IMR-90 (cell line): ENCODE data around the gene ECSIT. TPM values are rescaled to one million over a fixed set of nuclear protein-coding genes. Genes with fewer than 3 reads are reported as not detected.

ENCODE experiments used
- ATAC-seq: fragments of 200-7000 bp; cut with Tn5 transposase; 2 replicates; pipeline ENCODE4 v1.9.1; 2020; ENCODE audit warnings: low read depth, mild to moderate bottlenecking, moderate library complexity
- BruUV-seq: library from RNA; stranded (reverse); fragments of 400-500 nt; replicated peaks from 2 replicates; lab custom pipeline; 2021; lab: Mats Ljungman, UMichigan
- CTCF ChIA-PET: fragments of 300-600 bp; formaldehyde crosslinking; extraction: SDS; loops from one replicate; lab custom pipeline; 2021; ENCODE audit warnings: antibody characterized with exemption; lab: Yijun Ruan, JAX
- POLR2A ChIA-PET: fragments of 300-600 bp; sonication (Branson Sonifier 250); formaldehyde crosslinking; loops from one replicate; lab custom pipeline; 2022; ENCODE audit warnings: antibody characterized with exemption; ENCODE audit not compliant: unreplicated experiment; lab: Charles Lee
- DNase-seq: peaks from one replicate; pipeline ENCODE4 v3.0.0; 2013
- H2AFZ ChIP-seq: replicated peaks from 2 replicates; pipeline ENCODE3; 2013; ENCODE audit warnings: low read length, mild to moderate bottlenecking; ENCODE audit not compliant: poor library complexity
- H2AK5ac ChIP-seq: 2 replicates; pipeline ENCODE4 v1.6.1; 2013; ENCODE audit warnings: low read depth, low read length, inconsistent platforms
- H2AK9ac ChIP-seq: replicated peaks from 2 replicates; pipeline ENCODE3; 2013; ENCODE audit warnings: mild to moderate bottlenecking, low read depth, low read length, moderate library complexity; ENCODE audit not compliant: poor library complexity
- H2BK120ac ChIP-seq: 2 replicates; pipeline ENCODE4 v1.6.1; 2013; ENCODE audit warnings: low read depth, low read length, inconsistent platforms
- H2BK15ac ChIP-seq: 3 replicates; pipeline ENCODE4 v1.6.1; 2013; ENCODE audit warnings: low read depth, low read length, inconsistent platforms
- H2BK20ac ChIP-seq: 2 replicates; pipeline ENCODE4 v1.6.1; 2013; ENCODE audit warnings: low read depth, mild to moderate bottlenecking, inconsistent platforms, low read length, moderate library complexity
- H2BK5ac ChIP-seq: 2 replicates; pipeline ENCODE4 v1.6.1; 2013; ENCODE audit warnings: mild to moderate bottlenecking, low read depth, low read length, inconsistent platforms; ENCODE audit not compliant: poor library complexity, severe bottlenecking
- H3K14ac ChIP-seq: replicated peaks from 2 replicates; pipeline ENCODE4 v1.6.1; 2013; ENCODE audit warnings: low read depth, low read length, inconsistent platforms
- H3K18ac ChIP-seq: 2 replicates; pipeline ENCODE4 v1.6.1; 2013; ENCODE audit warnings: low read depth, low read length, control low read depth
- H3K23ac ChIP-seq: 2 replicates; pipeline ENCODE4 v1.6.1; 2013; ENCODE audit warnings: low read depth, low read length, inconsistent platforms
- H3K27ac ChIP-seq: 2 replicates; pipeline ENCODE4 v1.5.1; 2013; ENCODE audit warnings: mild to moderate bottlenecking, control low read depth, low read length; ENCODE audit not compliant: insufficient read depth
- H3K27me3 ChIP-seq: 2 replicates; pipeline ENCODE4 v1.6.1; 2013; ENCODE audit warnings: low read length; ENCODE audit not compliant: control insufficient read depth, insufficient read depth
- H3K36me3 ChIP-seq: 2 replicates; pipeline ENCODE4 v1.6.1; 2013; ENCODE audit warnings: low read length, mixed read lengths; ENCODE audit not compliant: control insufficient read depth, insufficient read depth
- H3K4ac ChIP-seq: 2 replicates; pipeline ENCODE4 v1.6.1; 2013; ENCODE audit warnings: low read depth, low read length, inconsistent platforms
- H3K4me1 ChIP-seq: 2 replicates; pipeline ENCODE4 v1.6.1; 2013; ENCODE audit warnings: low read length, mixed read lengths; ENCODE audit not compliant: control insufficient read depth, insufficient read depth
- H3K4me2 ChIP-seq: 2 replicates; pipeline ENCODE4 v1.6.1; 2013; ENCODE audit warnings: low read depth, mild to moderate bottlenecking, control low read depth, low read length, moderate library complexity
- H3K4me3 ChIP-seq: 2 replicates; pipeline ENCODE4 v1.5.1; 2013; ENCODE audit warnings: low read depth, mild to moderate bottlenecking, control low read depth, low read length, moderate library complexity; ENCODE audit not compliant: insufficient read depth
- H3K56ac ChIP-seq: 2 replicates; pipeline ENCODE4 v1.6.1; 2013; ENCODE audit warnings: low read length, inconsistent platforms; ENCODE audit not compliant: insufficient read depth; ENCODE audit errors: extremely low read depth
- H3K79me1 ChIP-seq, 2 experiments: 2 replicates each; pipeline ENCODE4 v1.6.1; 2013; ENCODE audit warnings: low read length in 2 of 2, inconsistent platforms in 1 of 2, low read depth in 1 of 2
- H3K9ac ChIP-seq: 2 replicates; pipeline ENCODE4 v1.6.1; 2013; ENCODE audit warnings: low read depth, low read length, control low read depth
- H3K9me1 ChIP-seq: 2 replicates; pipeline ENCODE4 v1.6.1; 2013; ENCODE audit warnings: low read length, inconsistent platforms; ENCODE audit not compliant: insufficient read depth
- H3K9me3 ChIP-seq: 2 replicates; pipeline ENCODE4 v1.6.1; 2013; ENCODE audit warnings: low read length; ENCODE audit not compliant: control insufficient read depth, insufficient read depth
- H4K20me1 ChIP-seq: 2 replicates; pipeline ENCODE4 v1.6.1; 2013; ENCODE audit warnings: low read length, inconsistent platforms; ENCODE audit not compliant: insufficient read depth
- H4K5ac ChIP-seq: 2 replicates; pipeline ENCODE4 v1.6.1; 2013; ENCODE audit warnings: mild to moderate bottlenecking, low read depth, low read length, control low read depth
- H4K8ac ChIP-seq, 2 experiments: 2 replicates each; pipeline ENCODE4 v1.6.1; 2013; ENCODE audit warnings: low read depth in 2 of 2, low read length in 2 of 2, control low read depth in 1 of 2, inconsistent platforms in 1 of 2
- H4K91ac ChIP-seq: 2 replicates; pipeline ENCODE4 v1.6.1; 2013; ENCODE audit warnings: low read depth, low read length, inconsistent platforms; ENCODE audit not compliant: insufficient read depth
- BHLHE40 ChIP-seq: fragments of 150-350 bp; IDR thresholded peaks from 2 replicates; pipeline ENCODE4 v1.6.1; 2016; ENCODE audit warnings: mild to moderate bottlenecking, low read depth, low read length
- CHD1 ChIP-seq: IDR thresholded peaks from 2 replicates; pipeline ENCODE4 v1.6.1; 2012; ENCODE audit warnings: low read depth, low read length, improper control_type of control experiment
- MAFK ChIP-seq: IDR thresholded peaks from 2 replicates; pipeline ENCODE4 v1.6.1; 2012; ENCODE audit warnings: low read depth, low read length, improper control_type of control experiment
- MXI1 ChIP-seq: IDR thresholded peaks from 2 replicates; pipeline ENCODE4 v1.6.1; 2012; ENCODE audit warnings: low read depth, mild to moderate bottlenecking, low read length, moderate library complexity, borderline replicate concordance
- RAD21 ChIP-seq: IDR thresholded peaks from 2 replicates; pipeline ENCODE4 v1.6.1; 2012; ENCODE audit warnings: low read length, improper control_type of control experiment
- WGBS, 2 experiments: methylation state at CpG; one replicate each; pipeline versions ENCODE4 v1.1.5 to v1.1.7; 2013; ENCODE audit warnings: missing lambda C conversion rate in 2 of 2; ENCODE audit not compliant: insufficient read length in 1 of 2; ENCODE audit errors: extremely low coverage in 2 of 2; 5-methylcytosine and 5-hydroxymethylcytosine counted together
- dilution Hi-C: fragments of 300-500 bp; cut with HindIII; formaldehyde crosslinking; loops from one replicate; pipeline ENCODE4 v1.14.3; 2018; ENCODE audit warnings: low sequenced_read_pairs; ENCODE audit not compliant: unreplicated experiment
- in situ Hi-C: fragments of 300-500 bp; cut with MboI; formaldehyde crosslinking; loops from 3 replicates; pipeline ENCODE4 v1.14.3; 2019; ENCODE audit warnings: low sequenced_read_pairs, inconsistent platforms, mixed read lengths
- intact Hi-C: fragments of 100-400 bp; cut with micrococcal nuclease; formaldehyde crosslinking; loops from 2 replicates; pipeline ENCODE4 v1.10.0; 2022
- polyA plus RNA-seq, 3 experiments: library from polyadenylated mRNA; depleted of rRNA; stranded (reverse); fragments of >200 nt; gene quantifications; 2 replicates each; pipeline ENCODE4 v1.2.3, GENCODE V29; 2012; ENCODE audit warnings: low replicate concordance in 1 of 3
- total RNA-seq: library from RNA; depleted of rRNA; stranded (reverse); fragments of >200 nt; gene quantifications from 2 replicates; pipeline ENCODE4 v1.2.3, GENCODE V29; 2012

The ECSIT gene
- total and polyA plus RNA-seq, 2 of the 4 experiments (the other 2 are of a cell fraction) = 30.5 to 42.3 TPM

DNA sequence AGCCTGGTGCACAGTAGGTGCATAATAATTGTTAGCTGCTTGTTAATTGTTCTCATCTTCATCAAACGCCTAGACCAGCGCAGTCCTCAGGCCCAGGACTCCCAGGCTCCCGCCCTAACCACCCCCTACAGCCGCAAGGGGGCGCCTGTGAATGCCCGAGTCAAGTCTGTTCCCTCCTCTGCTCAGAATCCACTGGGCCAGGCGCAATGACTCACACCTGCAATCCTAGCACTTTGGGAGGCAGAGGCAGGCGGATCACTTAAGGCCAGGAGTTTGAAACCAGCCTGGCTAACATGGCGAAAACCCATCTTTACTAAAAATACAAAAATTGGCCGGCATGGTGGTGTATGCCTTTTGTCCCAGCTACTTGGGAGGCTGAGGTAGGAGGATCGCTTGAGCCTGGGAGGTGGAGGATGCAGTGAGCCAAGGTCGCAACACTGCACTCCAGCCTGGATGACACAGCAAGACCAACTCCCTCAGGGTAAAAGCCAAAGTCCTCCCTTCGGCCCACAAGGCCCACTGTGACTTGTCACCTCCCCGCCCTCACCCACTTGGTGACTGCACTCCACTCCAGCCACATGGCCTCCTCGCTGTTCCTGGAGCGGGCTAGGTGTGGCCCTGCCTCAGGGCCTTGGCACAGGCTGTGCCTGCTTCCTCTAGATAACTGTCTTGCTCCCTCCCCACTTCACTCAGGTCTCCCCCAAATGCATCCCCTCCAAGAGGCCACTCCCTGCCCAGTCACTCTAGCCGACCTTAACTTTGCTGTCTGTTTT, 32.4 kb downstream of the ECSIT start (continued):
- TF ChIP-seq MAFK (no peak), MXI1 (no peak)

GRCh38 chr19:11495885-11496284, 33.0 kb downstream of the ECSIT start:
- TF ChIP-seq CHD1 (no peak), RAD21 (no peak), BHLHE40 (no peak)
- no peaks in the 10 kb centered on the region for H3K9me3 ChIP-seq
- no peak overlapping the region for H3K18ac ChIP-seq
- no peak overlapping the region for H3K4me3 ChIP-seq
- H3K27me3 ChIP-seq = no peaks in the 10 kb centered on the region
- peaks cover 3% of the 10 kb centered on the region for H3K4me1 ChIP-seq
- H3K23ac ChIP-seq = no peak overlapping the region
- POLR2A ChIA-PET = no interaction called here
- H3K14ac ChIP-seq = no peak overlapping the region
- peaks cover 7% of the 10 kb centered on the region; the same call in 1 of the 2 replicates for H3K9me1 ChIP-seq
- in situ Hi-C loops = no loop called here
- no TSS peak for BruUV-seq
- no peak for DNase-seq
- H3K56ac ChIP-seq = no peak overlapping the region
- no peak overlapping the region for H2BK20ac ChIP-seq
- H3K79me1 ChIP-seq = peaks cover 0 to 22% of the 10 kb centered on the region in 2 experiments; a peak in 2 of 4 replicates
- H3K4ac ChIP-seq = no peak overlapping the region
- no peak overlapping the region for H3K4me2 ChIP-seq
- H3K27ac ChIP-seq = no peak overlapping the region
- CTCF ChIA-PET = no interaction called here
- 99% methylated on average over 13 of the region's 22 CpGs; no CpG with 5 or more reads in 1 of the 2 experiments for WGBS, 2 experiments
- no peak overlapping the region for H2BK15ac ChIP-seq
- peaks cover 8% of the 10 kb centered on the region for H3K36me3 ChIP-seq
- no peak overlapping the region for H4K91ac ChIP-seq
- no peak overlapping the region for H2AK5ac ChIP-seq
- ATAC-seq = no peak
- dilution Hi-C loops = no loop called here
- H4K5ac ChIP-seq = no peak overlapping the region
- H4K20me1 ChIP-seq = no peaks in the 10 kb centered on the region; the same call in 1 of the 2 replicates
- H2BK5ac ChIP-seq = no peak overlapping the region
- peak overlapping the region; percentile 91 for H2AK9ac ChIP-seq
- intact Hi-C loops = loop anchor here (1.0 kb wide), 2 partner anchors 63 to 91 kb away; partner anchors contain the start of gene ELOF1
- no peak overlapping the region for H4K8ac ChIP-seq
- H3K9ac ChIP-seq = no peak overlapping the region
- peak overlapping the region; percentile 33 for H2AFZ ChIP-seq
- no peak overlapping the region for H2BK120ac ChIP-seq
